ENCODE measurements around the gene TMEM151B.

The TMEM151B gene

DNA sequence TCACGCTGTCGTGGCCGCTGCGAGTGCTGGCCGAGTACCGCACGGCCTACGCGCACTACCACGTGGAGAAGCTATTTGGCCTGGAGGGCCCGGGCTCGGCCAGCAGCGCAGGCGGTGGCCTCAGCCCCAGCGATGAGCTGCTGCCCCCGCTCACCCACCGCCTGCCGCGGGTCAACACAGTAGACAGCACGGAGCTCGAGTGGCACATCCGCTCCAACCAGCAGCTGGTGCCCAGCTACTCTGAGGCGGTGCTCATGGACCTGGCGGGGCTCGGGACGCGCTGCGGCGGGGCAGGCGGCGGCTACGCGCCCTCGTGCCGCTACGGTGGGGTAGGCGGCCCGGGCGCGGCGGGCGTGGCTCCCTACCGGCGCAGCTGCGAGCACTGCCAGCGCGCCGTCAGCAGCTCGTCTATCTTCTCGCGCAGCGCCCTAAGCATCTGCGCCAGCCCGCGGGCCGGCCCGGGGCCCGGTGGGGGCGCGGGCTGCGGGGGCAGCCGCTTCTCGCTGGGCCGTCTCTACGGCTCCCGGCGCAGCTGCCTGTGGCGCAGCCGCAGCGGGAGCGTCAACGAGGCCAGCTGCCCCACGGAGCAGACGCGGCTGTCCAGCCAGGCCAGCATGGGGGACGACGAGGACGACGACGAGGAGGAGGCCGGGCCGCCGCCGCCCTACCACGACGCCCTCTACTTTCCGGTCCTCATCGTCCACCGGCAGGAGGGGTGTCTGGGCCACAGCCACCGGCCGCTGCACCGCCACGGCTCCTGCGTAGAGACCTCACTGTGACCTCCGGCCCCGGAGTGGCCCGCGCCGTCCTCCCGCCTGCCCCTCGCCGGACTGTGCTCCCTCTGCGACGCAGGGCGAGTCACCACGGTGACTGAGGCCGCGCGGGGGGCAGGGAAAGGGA lies 5.7 kb downstream of the TMEM151B start:
- Mint-ChIP-seq H3K27ac (no peak overlapping the region), H3K36me3 (peaks cover 1% of the 10 kb centered on the region), H3K4me1 (peaks cover 8% of the 10 kb centered on the region), H3K4me3 (no peak overlapping the region), H3K9me3 (no peaks in the 10 kb centered on the region), H3K27me3 (peaks cover 40% of the 10 kb centered on the region)

DNA sequence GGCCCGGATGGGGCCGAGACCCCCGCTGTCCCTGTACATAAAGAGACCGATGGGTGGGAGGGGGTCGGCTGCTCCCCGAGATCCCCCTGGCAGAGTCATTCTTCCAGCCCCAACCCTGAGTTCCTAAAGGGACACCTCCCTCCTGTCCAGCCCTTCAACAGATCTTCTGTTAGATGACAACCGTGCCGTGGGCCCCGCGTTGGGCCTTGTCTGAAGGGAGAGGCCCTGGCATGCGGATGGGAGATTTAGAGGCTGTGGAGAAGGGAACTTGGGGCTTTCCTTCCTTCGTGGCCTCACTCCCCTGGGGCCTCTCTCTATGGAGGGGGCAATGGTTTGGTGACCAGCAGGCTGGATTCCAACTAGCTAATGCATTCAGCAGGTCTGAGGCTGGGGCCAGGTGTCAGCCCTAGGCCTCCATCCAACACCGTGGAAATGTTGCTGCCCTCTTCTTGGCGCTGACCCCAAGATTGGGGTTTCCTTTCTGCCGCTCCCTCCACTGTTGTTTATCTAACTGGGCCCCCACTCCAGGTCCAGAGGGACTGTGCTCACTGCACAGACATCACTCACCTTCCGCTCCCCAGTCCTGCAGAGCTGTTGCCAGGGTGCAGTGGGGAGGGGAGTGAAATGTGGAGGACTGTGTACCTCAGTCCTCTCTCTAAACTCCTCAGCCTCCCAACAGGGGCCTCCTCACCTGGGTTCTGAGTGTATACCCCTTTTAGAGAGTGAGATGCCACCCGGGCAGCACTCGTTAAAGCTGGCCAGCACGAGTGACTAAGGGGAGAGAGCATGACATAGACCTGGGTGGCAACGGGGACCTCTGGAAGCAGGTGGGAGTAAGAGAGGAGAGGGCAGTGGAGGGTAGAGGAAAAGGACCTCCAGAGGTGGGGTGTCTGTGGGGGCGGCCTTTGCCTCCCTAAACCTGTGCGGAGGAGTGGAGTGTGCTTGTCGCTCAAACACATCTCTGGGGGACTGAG lies 6.7 kb downstream of the TMEM151B start:
- H3K27ac Mint-ChIP-seq, result no peak overlapping the region
- peaks cover 4% of the 10 kb centered on the region for H3K4me1 Mint-ChIP-seq

DNA sequence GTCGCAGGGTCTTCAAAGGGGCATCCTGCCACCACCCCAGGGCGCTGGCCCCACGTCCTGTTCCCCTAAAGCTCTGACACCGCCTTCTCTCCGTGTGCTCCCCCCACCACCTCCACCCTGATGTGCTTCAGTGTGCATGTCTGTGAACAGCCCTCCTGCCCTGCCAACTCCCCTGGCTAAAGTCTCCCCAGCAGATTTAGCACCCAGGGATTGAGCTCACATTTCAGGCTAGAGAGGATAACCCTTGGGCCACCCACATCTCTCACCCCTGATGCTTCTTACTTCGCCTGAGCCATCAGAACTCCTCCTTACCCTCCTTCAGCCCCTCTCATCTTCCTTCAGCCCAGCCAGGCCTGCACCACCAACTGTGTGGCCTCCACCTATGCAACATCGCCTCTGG lies 7.5 kb downstream of the TMEM151B start:
- H3K4me3 Mint-ChIP-seq, result no peak overlapping the region
- H3K36me3 Mint-ChIP-seq, result no peaks in the 10 kb centered on the region
- H3K27ac Mint-ChIP-seq, result no peak overlapping the region
- peaks cover 4% of the 10 kb centered on the region for H3K4me1 Mint-ChIP-seq
- peaks cover 30% of the 10 kb centered on the region for H3K27me3 Mint-ChIP-seq
- no peaks in the 10 kb centered on the region for H3K9me3 Mint-ChIP-seq

More for the DNA sequence above, 6.7 kb downstream of the TMEM151B start:
- Mint-ChIP-seq H3K9me3 (no peaks in the 10 kb centered on the region), H3K27me3 (peaks cover 33% of the 10 kb centered on the region), H3K36me3 (no peaks in the 10 kb centered on the region), H3K4me3 (peak overlapping the region; percentile 28)

DNA sequence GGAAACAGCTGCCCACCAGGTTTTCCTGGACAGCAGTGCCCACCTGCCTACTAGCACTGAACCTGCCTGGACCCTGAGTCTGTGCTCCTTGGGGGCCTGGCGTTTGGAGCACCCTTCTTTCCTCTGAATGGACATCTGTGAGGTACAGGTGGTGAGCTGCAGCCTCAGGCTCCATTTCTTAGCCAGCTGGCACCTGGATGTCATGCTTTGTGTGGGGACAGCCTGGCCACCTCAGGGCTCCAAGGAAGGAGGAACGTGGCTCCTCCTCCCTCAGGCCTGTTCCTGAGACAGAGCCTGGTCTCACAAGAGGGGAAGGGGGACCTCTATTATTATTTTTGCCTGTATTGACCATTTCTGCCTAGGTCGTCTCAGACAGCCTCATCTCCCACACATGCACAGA lies 8.1 kb downstream of the TMEM151B start:
- Mint-ChIP-seq H3K36me3 (no peaks in the 10 kb centered on the region), H3K4me3 (no peak overlapping the region), H3K9me3 (no peaks in the 10 kb centered on the region), H3K4me1 (peaks cover 4% of the 10 kb centered on the region), H3K27ac (no peak overlapping the region), H3K27me3 (peaks cover 24% of the 10 kb centered on the region)

DNA sequence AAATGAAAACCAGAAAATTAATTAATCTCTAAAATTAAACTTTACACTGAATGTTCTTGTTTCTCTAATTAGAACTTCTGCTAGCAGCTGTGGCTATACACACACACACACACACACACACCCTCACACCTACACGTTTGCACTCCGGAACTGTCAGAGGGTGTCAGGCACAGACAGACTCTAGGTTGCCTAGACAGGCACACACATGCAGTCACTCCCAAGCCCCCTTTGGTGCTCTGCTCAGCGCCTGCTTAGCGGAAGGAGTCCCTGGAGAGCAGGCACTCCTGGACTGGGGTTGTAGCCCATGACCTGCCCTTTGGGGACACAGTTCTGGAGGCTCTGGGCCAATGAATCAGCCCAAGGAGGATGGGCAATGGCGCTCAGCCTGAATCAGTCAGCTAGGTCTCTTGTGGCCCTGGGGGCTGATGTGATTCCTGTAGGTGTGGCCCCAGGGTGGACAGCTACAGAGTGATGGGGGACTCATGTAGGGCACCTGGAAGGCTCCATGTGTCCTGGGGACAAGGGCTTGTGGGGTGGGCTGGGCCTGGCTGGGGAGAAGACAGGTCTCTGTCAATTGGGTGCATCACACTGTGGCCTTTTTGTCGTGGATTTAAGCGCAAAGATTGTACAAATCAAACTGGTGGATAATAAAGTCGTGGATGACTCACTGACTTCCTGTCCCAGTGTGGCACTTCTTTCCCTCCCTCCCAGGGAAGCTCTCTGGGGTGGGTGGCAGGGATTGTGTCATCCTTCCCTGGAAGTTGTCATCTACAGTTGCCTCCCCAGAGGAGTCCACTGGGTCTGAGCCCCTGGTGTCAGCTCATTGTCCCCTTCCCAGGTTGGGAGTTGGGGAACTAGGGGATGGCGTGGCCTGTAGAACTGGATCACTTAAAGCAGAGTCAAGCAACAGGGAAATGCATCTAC lies 8.8 kb downstream of the TMEM151B start:
- Mint-ChIP-seq H3K9me3 (no peaks in the 10 kb centered on the region), H3K27me3 (peaks cover 19% of the 10 kb centered on the region), H3K36me3 (no peaks in the 10 kb centered on the region), H3K27ac (no peak overlapping the region), H3K4me3 (no peak overlapping the region), H3K4me1 (peaks cover 4% of the 10 kb centered on the region)

DNA sequence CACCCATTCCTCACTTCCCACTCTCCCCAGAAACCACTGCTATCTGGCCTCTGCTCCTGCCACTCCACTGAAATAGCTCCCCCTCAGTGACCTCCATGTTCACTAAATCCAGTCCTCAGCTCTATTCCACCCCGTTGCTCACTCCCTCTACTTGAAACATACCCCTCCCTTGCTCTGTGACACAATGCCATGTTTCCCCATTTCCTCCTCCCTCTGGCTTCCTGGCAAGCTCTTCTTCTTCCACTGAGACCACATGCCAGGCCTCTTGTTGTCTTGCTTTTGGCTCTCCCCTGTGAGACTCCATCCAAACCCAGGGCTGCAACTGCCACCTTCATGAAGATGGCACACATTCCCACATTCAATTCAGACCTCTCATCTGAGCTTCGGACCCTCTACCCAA lies 13.9 kb downstream of the TMEM151B start:
- Mint-ChIP-seq H3K9me3 (no peaks in the 10 kb centered on the region), H3K36me3 (no peaks in the 10 kb centered on the region), H3K4me1 (no peaks in the 10 kb centered on the region), H3K27ac (no peak overlapping the region), H3K4me3 (no peak overlapping the region), H3K27me3 (peaks cover 16% of the 10 kb centered on the region)

DNA sequence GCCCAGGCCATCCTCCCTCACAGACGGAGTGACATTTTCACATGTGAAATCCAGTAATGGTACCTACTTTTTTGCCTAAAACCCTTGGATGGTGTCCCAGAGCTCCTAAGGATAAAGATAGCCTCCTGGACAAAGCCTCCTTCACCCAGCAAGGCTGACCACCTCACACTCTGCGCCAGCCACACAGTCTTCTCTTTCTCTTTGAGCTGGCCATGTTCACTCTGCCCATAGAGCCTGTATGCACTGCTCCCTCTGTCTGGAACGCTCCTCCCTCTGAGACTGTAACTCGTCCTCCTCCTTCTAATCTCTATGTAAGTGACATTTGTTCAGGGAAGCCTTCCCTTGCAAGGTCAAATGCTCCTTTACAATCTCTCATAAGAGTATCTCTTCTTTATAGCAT lies 14.6 kb downstream of the TMEM151B start:
- H3K27ac Mint-ChIP-seq, result no peak overlapping the region
- H3K9me3 Mint-ChIP-seq, result no peaks in the 10 kb centered on the region
- H3K4me3 Mint-ChIP-seq, result no peak overlapping the region
- no peaks in the 10 kb centered on the region for H3K36me3 Mint-ChIP-seq
- H3K27me3 Mint-ChIP-seq, result peaks cover 20% of the 10 kb centered on the region
- no peaks in the 10 kb centered on the region for H3K4me1 Mint-ChIP-seq

DNA sequence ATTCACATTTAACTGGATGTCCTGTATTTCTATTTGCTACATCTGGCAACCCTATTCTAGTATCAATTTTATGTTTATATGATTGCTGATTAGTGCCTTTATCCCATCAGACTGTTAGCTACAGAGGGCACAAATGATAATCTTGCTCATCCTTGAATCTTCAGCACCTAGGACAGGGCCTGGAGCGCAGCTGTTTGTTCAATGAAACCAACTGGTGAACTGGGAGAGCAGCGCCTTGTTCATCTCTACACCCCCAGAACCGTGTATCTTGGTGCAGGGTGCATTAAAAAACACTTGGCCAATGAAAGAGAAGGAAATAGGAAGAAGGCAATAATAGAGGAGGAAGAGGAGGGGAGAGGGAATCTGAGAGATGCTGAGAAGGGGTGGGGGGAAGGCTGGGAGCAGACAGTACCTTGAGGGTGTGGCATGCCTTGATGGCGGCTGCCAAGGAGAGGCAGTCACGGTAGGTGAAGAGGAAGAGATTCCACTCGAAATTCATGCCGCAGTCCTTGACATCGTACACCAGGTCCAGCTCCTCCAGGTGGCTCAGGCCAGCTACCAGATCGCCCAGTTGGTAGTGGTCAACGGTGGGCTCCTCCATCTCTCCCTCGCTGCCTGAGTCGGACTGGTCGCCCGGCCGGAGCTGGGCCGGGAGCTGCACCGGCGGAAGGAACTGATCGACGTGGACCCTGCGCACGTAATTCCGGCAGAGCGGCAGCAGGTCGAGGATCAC lies 15.5 kb downstream of the TMEM151B start:
- Mint-ChIP-seq H3K4me3 (no peak overlapping the region), H3K27me3 (peaks cover 25% of the 10 kb centered on the region), H3K27ac (no peak overlapping the region), H3K9me3 (no peaks in the 10 kb centered on the region), H3K36me3 (no peaks in the 10 kb centered on the region), H3K4me1 (no peaks in the 10 kb centered on the region)

DNA sequence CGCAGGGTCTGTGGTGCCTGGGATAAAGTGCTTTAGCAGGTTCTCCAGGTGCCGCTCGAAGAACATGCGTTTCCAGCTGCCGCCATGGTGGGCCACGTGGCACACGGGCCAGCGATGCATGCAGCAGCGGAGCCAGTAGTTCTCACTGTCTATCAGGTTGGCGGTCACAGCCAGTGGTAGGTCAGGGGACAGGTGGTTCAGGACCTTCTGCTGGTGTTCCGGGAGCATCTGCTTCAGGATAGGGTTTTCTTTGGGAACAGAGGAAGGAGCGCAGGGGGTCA lies 16.0 kb downstream of the TMEM151B start:
- Mint-ChIP-seq H3K9me3 (no peaks in the 10 kb centered on the region), H3K4me1 (no peaks in the 10 kb centered on the region), H3K4me3 (no peak overlapping the region), H3K27ac (no peak overlapping the region), H3K27me3 (peaks cover 29% of the 10 kb centered on the region), H3K36me3 (no peaks in the 10 kb centered on the region)

DNA sequence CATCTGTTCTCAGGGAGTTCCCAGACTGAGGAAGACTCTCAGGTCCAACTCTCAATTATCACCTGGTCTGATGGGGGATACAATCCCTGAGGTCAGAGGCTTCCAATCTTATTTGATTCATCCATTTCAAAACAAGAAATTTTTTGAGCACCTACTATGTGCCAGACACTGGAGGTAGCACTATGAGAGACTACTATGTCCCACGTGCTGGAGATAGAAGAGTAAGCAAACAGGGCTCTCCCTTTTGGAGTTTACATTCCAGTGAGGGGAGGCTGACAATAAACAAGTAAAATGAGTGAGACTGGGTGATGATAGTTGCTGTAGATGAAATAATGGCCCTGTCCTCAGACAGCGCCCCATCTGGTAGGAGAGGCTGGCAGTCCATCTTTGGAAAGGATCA lies 16.5 kb downstream of the TMEM151B start:
- Mint-ChIP-seq H3K9me3 (no peaks in the 10 kb centered on the region), H3K36me3 (no peaks in the 10 kb centered on the region), H3K27me3 (peaks cover 32% of the 10 kb centered on the region), H3K4me3 (no peak overlapping the region), H3K27ac (no peak overlapping the region), H3K4me1 (no peaks in the 10 kb centered on the region)

DNA sequence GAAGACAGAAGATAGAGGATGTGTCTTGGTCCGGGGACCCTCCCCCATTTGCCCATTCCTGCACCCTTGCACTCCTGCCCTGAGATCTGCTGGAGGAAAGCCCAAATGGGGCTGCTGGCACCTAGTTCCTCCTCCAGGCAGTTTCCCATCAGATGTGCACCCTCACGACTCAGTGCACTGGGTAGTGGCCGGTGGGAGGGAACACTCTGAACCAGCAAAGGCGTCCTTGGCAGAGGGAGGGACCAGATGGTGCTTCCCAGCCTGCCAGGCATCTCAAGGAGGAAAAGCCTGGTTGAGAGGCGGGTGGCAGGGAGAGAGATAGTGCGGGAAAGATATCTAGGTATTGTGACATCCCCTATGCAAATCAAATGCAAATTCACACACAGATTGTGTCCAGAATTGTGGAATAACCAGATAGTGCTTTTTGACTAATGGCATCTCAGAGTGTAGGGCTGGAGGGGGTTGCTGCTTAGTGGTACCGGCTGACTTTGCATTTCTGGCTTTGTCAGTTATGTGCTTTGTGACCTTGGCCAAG lies 19.5 kb downstream of the TMEM151B start:
- peaks cover 47% of the 10 kb centered on the region for H3K27me3 Mint-ChIP-seq
- H3K4me3 Mint-ChIP-seq, result no peak overlapping the region
- H3K27ac Mint-ChIP-seq, result no peak overlapping the region
- H3K9me3 Mint-ChIP-seq, result no peaks in the 10 kb centered on the region
- no peaks in the 10 kb centered on the region for H3K36me3 Mint-ChIP-seq
- H3K4me1 Mint-ChIP-seq, result no peaks in the 10 kb centered on the region

DNA sequence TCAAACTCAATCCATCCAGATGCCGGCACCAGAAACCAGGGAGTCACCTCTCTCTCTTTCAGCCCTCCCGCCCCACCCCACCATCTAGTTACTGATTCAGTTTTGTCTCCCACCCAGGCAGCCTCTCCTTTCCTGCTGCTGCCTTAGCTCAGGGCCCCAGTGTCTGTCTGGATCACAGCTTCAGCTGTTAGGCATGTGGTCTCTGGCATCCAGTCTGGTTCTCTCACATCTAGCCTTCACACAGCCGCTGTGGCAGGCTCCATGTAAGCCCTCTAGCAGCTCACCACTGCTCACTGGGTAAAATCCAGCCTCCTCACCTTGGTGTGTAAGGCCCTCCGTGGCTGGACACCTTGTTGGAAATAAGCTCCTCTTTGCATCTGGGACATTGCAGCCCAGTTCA lies 21.6 kb downstream of the TMEM151B start:
- Mint-ChIP-seq H3K27ac (no peak overlapping the region), H3K27me3 (peaks cover 51% of the 10 kb centered on the region), H3K4me3 (no peak overlapping the region), H3K9me3 (no peaks in the 10 kb centered on the region), H3K36me3 (no peaks in the 10 kb centered on the region), H3K4me1 (no peaks in the 10 kb centered on the region)

DNA sequence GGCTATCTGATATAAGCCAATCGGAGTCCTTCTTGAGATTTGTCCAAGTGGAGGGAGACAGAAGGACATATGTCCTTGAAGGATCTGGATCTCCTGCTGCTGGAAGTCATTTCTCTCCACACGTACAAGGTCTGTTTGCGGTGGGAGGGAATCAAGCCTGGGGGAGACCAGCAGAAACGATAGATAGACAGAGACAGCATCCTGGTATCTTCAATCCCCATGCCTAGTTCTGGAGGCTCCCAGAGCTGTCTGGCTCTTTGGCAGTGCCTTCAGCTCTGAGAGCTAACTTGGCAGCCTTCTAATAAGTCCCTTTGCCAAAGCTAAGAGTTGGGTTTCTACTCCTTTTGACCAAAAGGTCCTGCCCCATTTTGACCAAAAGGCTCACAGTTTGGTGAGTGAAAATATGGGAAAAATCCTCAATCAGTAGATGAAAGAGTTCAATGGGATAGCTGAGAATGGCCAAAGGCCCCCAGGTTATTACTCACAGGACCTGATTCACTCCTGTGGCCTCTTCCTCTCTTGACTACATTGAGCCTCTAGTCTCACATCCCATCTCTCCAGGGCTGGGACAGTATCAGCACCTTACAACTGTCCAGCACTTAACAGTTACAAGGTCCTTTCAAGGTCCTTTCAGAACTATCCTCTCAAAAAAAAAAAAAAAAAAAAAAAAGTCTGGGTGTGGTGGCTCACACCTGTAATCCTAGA lies 22.6 kb downstream of the TMEM151B start:
- Mint-ChIP-seq H3K4me3 (no peak overlapping the region), H3K4me1 (peaks cover 2% of the 10 kb centered on the region), H3K27ac (no peak overlapping the region), H3K9me3 (no peaks in the 10 kb centered on the region), H3K27me3 (peaks cover 45% of the 10 kb centered on the region), H3K36me3 (no peaks in the 10 kb centered on the region)

Data from activated naive CD4-positive, alpha-beta T cell treated with anti-CD3 and anti-CD28 coated beads, Interleukin-2, amount 50 U/mL, for 24 hours (primary cell).